Measurements from ENCODE around the gene MARK2. TPM values are rescaled to one million over a fixed set of nuclear protein-coding genes. Genes with fewer than 3 reads are reported as not detected.
A peak's percentile ranks its signal among the peaks of the same experiment; 100 is the strongest.

MARK2 gene
- total and polyA plus RNA-seq, 2 of the 8 experiments (the other 6 are each of a cell fraction or from before 2014, with no cell fraction given): 19.3 to 58.5 TPM

- no peaks in the 10 kb centered on the region for H3K23me2 ChIP-seq (ENCODE audit: low read depth, low read length)
- POLR2A ChIA-PET (ENCODE audit: partially characterized antibody): interaction anchor here (1.1 to 1.2 kb wide), 2 partner anchors 8 to 10 kb away, joined by 3 to 4 read pairs; no protein-coding TSS in a partner anchor
- no peak for TF ChIP-seq SAP30 (IDR thresholded peaks at IDR 0.05; ENCODE audit: insufficient read depth, insufficient replicate concordance, low read length)
- TF ChIP-seq NANOG (IDR thresholded peaks at IDR 0.05; ENCODE audit: insufficient read depth, low read depth, low read length, poor library complexity, severe bottlenecking): no peak
- TF ChIP-seq BACH1 (IDR thresholded peaks at IDR 0.05; ENCODE audit: low read length): no peak
- no peak for TF ChIP-seq KDM4A (IDR thresholded peaks at IDR 0.05; ENCODE audit: low read depth, low read length, severe bottlenecking)
- TF ChIP-seq TBP (IDR thresholded peaks at IDR 0.05; ENCODE audit: low read depth, low read length): no peak
- TF ChIP-seq YY1 (IDR thresholded peaks at IDR 0.05; ENCODE audit: low read depth, low read length): no peak
- no peak for TF ChIP-seq EZH2 (IDR thresholded peaks at IDR 0.05; ENCODE audit: low read depth, low read length, severe bottlenecking)
- no peak for TF ChIP-seq SIX5 (IDR thresholded peaks at IDR 0.05; ENCODE audit: low read depth, low read length)
- TF ChIP-seq CHD2 (IDR thresholded peaks at IDR 0.05; ENCODE audit: low read length): no peak
- no peak for TF ChIP-seq ATF3 (IDR thresholded peaks at IDR 0.05; ENCODE audit: insufficient read depth, low read depth, low read length)
- no peak for TF ChIP-seq EGR1 (IDR thresholded peaks at IDR 0.05; ENCODE audit: borderline replicate concordance, low read depth, low read length)
- no peak for TF ChIP-seq BRCA1 (IDR thresholded peaks at IDR 0.05; ENCODE audit: low read depth, low read length)
Observed at GRCh38 chr11:63868399-63869064, 29.6 kb downstream of the MARK2 start.

More at GRCh38 chr11:63868399-63869064, 29.6 kb downstream of the MARK2 start:
- H3K36me3 ChIP-seq (ENCODE audit: control insufficient read depth in 2 of 4, insufficient read depth in 4 of 4, low read length in 3 of 4): no peaks in the 10 kb centered on the region
- DNase-seq (ENCODE audit: low read depth in 1 of 2, low spot score in 2 of 2) (no peak), FAIRE-seq (no peak)
- H4K20me1 ChIP-seq (replicated peaks in 1 of 2; ENCODE audit: control insufficient read depth in 1 of 2, insufficient read depth in 2 of 2, low read length in 2 of 2): peaks cover 11 to 38% of the 10 kb centered on the region in 2 experiments
- H2BK120ac ChIP-seq (replicated peaks; ENCODE audit: low read depth, low read length): no peak overlapping the region
- H3K9ac ChIP-seq (replicated peaks in 1 of 4; ENCODE audit: extremely low read depth in 1 of 4, low read depth in 3 of 4, low read length in 3 of 4): no peak overlapping the region
- H3K27ac ChIP-seq (ENCODE audit: low read depth, low read length): no peak overlapping the region
- no peak overlapping the region for H3K14ac ChIP-seq (ENCODE audit: insufficient read length)
- H3K9me3 ChIP-seq (ENCODE audit: insufficient read depth in 2 of 2, low read depth in 1 of 2, low read length in 1 of 2): no peaks in the 10 kb centered on the region
- H4K8ac ChIP-seq (ENCODE audit: extremely low read depth, insufficient read depth, low read length): no peak overlapping the region
- H2AFZ ChIP-seq (ENCODE audit: low read length): no peak overlapping the region
- no peak overlapping the region for H2BK5ac ChIP-seq (ENCODE audit: low read depth, low read length)
- H3K79me2 ChIP-seq (ENCODE audit: control insufficient read depth in 1 of 2, insufficient read depth in 2 of 2, low read length in 2 of 2): peaks cover 9 to 89% of the 10 kb centered on the region in 2 experiments; a peak in 3 of 4 replicates
- peak overlapping the region; percentile 64; the same call in 1 of the 2 replicates for H2BK12ac ChIP-seq (ENCODE audit: low read depth, low read length)
- no peak overlapping the region for H3K56ac ChIP-seq (replicated peaks; ENCODE audit: insufficient read length, low read depth, low read length)
- H4K91ac ChIP-seq (replicated peaks; ENCODE audit: insufficient read length, low read length): no peak overlapping the region
- H4K5ac ChIP-seq (ENCODE audit: insufficient read length, low read depth, low read length): no peak overlapping the region
- H2BK20ac ChIP-seq (ENCODE audit: low read length): no peak overlapping the region
- CTCF ChIA-PET (ENCODE audit: partially characterized antibody): interaction anchor here (0.8 to 3.4 kb wide), 9 partner anchors 20 to 132 kb away, joined by 3 to 33 read pairs (median 4); partner anchors contain the start of gene MARK2
- 0 out of 2 replicates have a peak overlapping the region, but pooled peaks have one; percentile 48 for H2AK5ac ChIP-seq (ENCODE audit: low read depth, low read length)
- no peak overlapping the region for H3K18ac ChIP-seq (ENCODE audit: extremely low read depth, low read length)
- 82% methylated on average over 9 of the region's 9 CpGs; no CpG with 5 or more reads in 1 of the 2 experiments for WGBS, 2 experiments (ENCODE audit: extremely low coverage in 1 of 2, insufficient coverage in 1 of 2, insufficient read length in 1 of 2, insufficient replicate concordance in 2 of 2, low coverage in 1 of 2, low lambda C conversion rate in 2 of 2, missing lambda C conversion rate in 1 of 2)
- peak overlapping the region in 1 of 2 experiments; percentile 38; a peak in 1 of 4 replicates for H3K4me2 ChIP-seq (ENCODE audit: insufficient read depth in 1 of 2, low read depth in 2 of 2, low read length in 2 of 2)
- no peaks in the 10 kb centered on the region for H3K27me3 ChIP-seq (replicated peaks in 1 of 4; ENCODE audit: control insufficient read depth in 3 of 4, extremely low read depth in 1 of 4, insufficient read depth in 3 of 4, low read length in 3 of 4)
- H3K23ac ChIP-seq (ENCODE audit: insufficient read length): no peak overlapping the region
- no peak overlapping the region for H3K4me3 ChIP-seq (ENCODE audit: extremely low read depth in 1 of 4, insufficient read depth in 2 of 4, low read depth in 3 of 4, low read length in 4 of 4)
- H2BK15ac ChIP-seq (ENCODE audit: low read length): no peak overlapping the region
- peaks cover 10% of the 10 kb centered on the region for H3K79me1 ChIP-seq (ENCODE audit: low read depth, low read length)
- peaks cover 4 to 25% (median 8%) of the 10 kb centered on the region in 4 experiments for H3K4me1 ChIP-seq (replicated peaks in 1 of 4; ENCODE audit: control insufficient read depth in 3 of 4, insufficient read depth in 4 of 4, low read length in 3 of 4)
- H3K4ac ChIP-seq (replicated peaks; ENCODE audit: insufficient read length, low read depth, low read length): no peak overlapping the region
